LNCaP clone FGC (cell line): Measurements from ENCODE around the gene UNC13D.

Experiments used
- DNase-seq: peaks from one replicate; pipeline ENCODE4 v3.0.0-alpha.2; 2011; ENCODE audit warnings: low read depth
- H3K4me3 ChIP-seq: 2 replicates; pipeline ENCODE4 v1.5.1; 2011; ENCODE audit warnings: mild to moderate bottlenecking, low read depth, low read length, control low read depth
- CTCF ChIP-seq: IDR thresholded peaks from 2 replicates; pipeline ENCODE4 v1.5.1; 2012; ENCODE audit warnings: mild to moderate bottlenecking; ENCODE audit not compliant: control insufficient read depth, insufficient read depth; ENCODE audit errors: extremely low read depth

The UNC13D gene

GRCh38 chr17:75843577-75844529 is at the start of gene UNC13D:
Gene UNC13D (minus strand): TSS chr17:75844404. CDS start chr17:75844337, 67 bp downstream.
- H3K4me3 ChIP-seq = no peak within 1 kb of the TSS
- no peak for TF ChIP-seq CTCF
- DNase-seq = no peak

- no peak for TF ChIP-seq CTCF
- H3K4me3 ChIP-seq = no peak overlapping the region
- DNase-seq = no peak
Measured at GRCh38 chr17:75893305-75894048, 49.3 kb upstream of the UNC13D start.

- TF ChIP-seq CTCF = no peak
- no peak overlapping the region for H3K4me3 ChIP-seq
- no peak for DNase-seq
Measured at GRCh38 chr17:75892556-75893224, 48.5 kb upstream of the UNC13D start.

- no peak for DNase-seq
- TF ChIP-seq CTCF = no peak
- no peak overlapping the region for H3K4me3 ChIP-seq
Measured at GRCh38 chr17:75891605-75892555, 47.7 kb upstream of the UNC13D start.

GRCh38 chr17:75891022-75891604 is 46.9 kb upstream of the UNC13D start:
- DNase-seq = no peak
- no peak for TF ChIP-seq CTCF
- H3K4me3 ChIP-seq = no peak overlapping the region

GRCh38 chr17:75889454-75889853 is 45.2 kb upstream of the UNC13D start:
- no peak for DNase-seq
- no peak overlapping the region for H3K4me3 ChIP-seq
- no peak for TF ChIP-seq CTCF
